HCT116 (cell line): ENCODE results near the gene IGIP. TPM values are rescaled to one million over a fixed set of nuclear protein-coding genes. Genes with fewer than 3 reads are reported as not detected.

Source experiments
- ATAC-seq: fragments of 200-7000 bp; cut with Tn5 transposase; 2 replicates; pipeline ENCODE4 v1.9.1; 2020; ENCODE audit warnings: mild to moderate bottlenecking, moderate library complexity
- BruUV-seq: library from RNA; stranded (reverse); fragments of 400-500 nt; replicated peaks from 2 replicates; lab custom pipeline; 2021; lab: Mats Ljungman, UMichigan
- CTCF ChIA-PET: fragments of 300-600 bp; sonication (Branson Sonifier 250); formaldehyde crosslinking; loops from one replicate; lab custom pipeline; 2021; ENCODE audit warnings: antibody characterized with exemption; lab: Charles Lee
- POLR2A ChIA-PET: fragments of 300-600, 350-600 bp; sonication (Branson Sonifier 250); formaldehyde crosslinking; loops from one replicate; lab custom pipeline; 2021; ENCODE audit warnings: antibody characterized with exemption; lab: Charles Lee
- RAD21 ChIA-PET, 2 experiments: fragments of 300-600 bp; sonication (Branson Sonifier 250); formaldehyde crosslinking; loops; one replicate each; lab custom pipeline; 2023; ENCODE audit warnings: low total read pairs in 2 of 2; ENCODE audit not compliant: uncharacterized antibody in 2 of 2, unreplicated experiment in 2 of 2, low non-redundant PET in 1 of 2; lab: Charles Lee
- DNase-seq: peaks from one replicate; pipeline ENCODE4 v3.0.0-alpha.2; 2010; ENCODE audit warnings: low read depth, low spot score
- H2AFZ ChIP-seq: fragments of 200-600 bp; shearing (Covaris generic), sonication (generic); 2 replicates; pipeline ENCODE4 v1.6.1; 2017; ENCODE audit warnings: low read depth, mixed run types, mixed read lengths, antibody characterized with exemption, low read length; ENCODE audit not compliant: poor library complexity, severe bottlenecking
- H3K27ac ChIP-seq: 2 replicates; pipeline ENCODE4 v1.5.1; 2012; ENCODE audit warnings: low read depth, low read length
- H3K27me3 ChIP-seq: fragments of 200-600 bp; sonication (generic); 2 replicates; pipeline ENCODE4 v1.6.1; 2016; ENCODE audit warnings: mixed run types, low read length, mixed read lengths; ENCODE audit not compliant: insufficient read depth
- H3K36me3 ChIP-seq, 2 experiments: fragments of 200-500 bp in 1 of 2; fragments of 200-600 bp in 1 of 2; sonication (Bioruptor generic) in 1 of 2; sonication (generic) in 1 of 2; 2 replicates each; pipeline versions ENCODE4 v1.5.1 to v1.6.1; 2014 to 2016; ENCODE audit warnings: low read length in 2 of 2, inconsistent platforms in 1 of 2, mixed read lengths in 1 of 2, mixed run types in 1 of 2; ENCODE audit not compliant: insufficient read depth in 2 of 2, control insufficient read depth in 1 of 2
- H3K4me1 ChIP-seq, 2 experiments: fragments of 200-600 bp in 1 of 2; sonication (generic) in 1 of 2; 2 replicates each; pipeline versions ENCODE4 v1.5.1 to v1.6.1; 2012 to 2017; ENCODE audit warnings: low read length in 2 of 2, inconsistent platforms in 1 of 2, mild to moderate bottlenecking in 1 of 2, mixed read lengths in 1 of 2, mixed run types in 1 of 2, moderate library complexity in 1 of 2; ENCODE audit not compliant: insufficient read depth in 2 of 2, control insufficient read depth in 1 of 2
- H3K4me2 ChIP-seq: fragments of 200-600 bp; sonication (generic); 2 replicates; pipeline ENCODE4 v1.6.1; 2017; ENCODE audit warnings: mixed run types, low read length, mixed read lengths
- H3K4me3 ChIP-seq, 2 experiments: fragments of 200-600 bp in 1 of 2; sonication (generic) in 1 of 2; replicated peaks in 1 of 2; 2 replicates each; pipeline ENCODE4 v1.5.1; 2011 to 2016; ENCODE audit warnings: low read length in 2 of 2, control low read depth in 1 of 2, low read depth in 1 of 2, mild to moderate bottlenecking in 1 of 2, mixed read lengths in 1 of 2, mixed run types in 1 of 2
- H3K79me2 ChIP-seq: fragments of 200-600 bp; sonication (generic); 2 replicates; pipeline ENCODE4 v1.6.1; 2017; ENCODE audit warnings: mild to moderate bottlenecking, mixed run types, low read length, moderate library complexity, mixed read lengths; ENCODE audit not compliant: insufficient read depth
- H3K9ac ChIP-seq: fragments of 200-600 bp; sonication (generic); 2 replicates; pipeline ENCODE4 v1.6.1; 2016; ENCODE audit warnings: low read length, mixed read lengths
- H3K9me2 ChIP-seq: fragments of 200-600 bp; sonication (generic), shearing (Covaris generic); 2 replicates; pipeline ENCODE4 v1.6.1; 2017; ENCODE audit warnings: mixed run types, mild to moderate bottlenecking, moderate library complexity; ENCODE audit not compliant: insufficient read depth
- H3K9me3 ChIP-seq, 2 experiments: fragments of 200-500 bp in 1 of 2; fragments of 200-600 bp in 1 of 2; sonication (Bioruptor generic) in 1 of 2; sonication (generic) in 1 of 2; 2 replicates each; pipeline ENCODE4 v1.6.1; 2014 to 2017; ENCODE audit warnings: low read length in 2 of 2, mixed read lengths in 2 of 2, inconsistent platforms in 1 of 2, low read depth in 1 of 2, mild to moderate bottlenecking in 1 of 2, mixed run types in 1 of 2, moderate library complexity in 1 of 2; ENCODE audit not compliant: control insufficient read depth in 1 of 2, insufficient read depth in 1 of 2
- H4K20me1 ChIP-seq: fragments of 200-600 bp; sonication (generic), shearing (Covaris generic); 2 replicates; pipeline ENCODE4 v1.6.1; 2017; ENCODE audit warnings: mixed run types, mild to moderate bottlenecking, moderate library complexity; ENCODE audit not compliant: insufficient read depth
- ATF3 ChIP-seq: IDR thresholded peaks from 2 replicates; pipeline ENCODE4 v1.6.1; 2012
- CEBPB ChIP-seq: IDR thresholded peaks from 2 replicates; pipeline ENCODE4 v1.6.1; 2012; ENCODE audit warnings: low read depth
- CTCF ChIP-seq, 3 experiments: fragments of 200-600 bp in 1 of 3; sonication (generic) in 1 of 3; IDR thresholded peaks in 2 of 3; conservative IDR thresholded peaks in 1 of 3; 2 replicates each; pipeline ENCODE4 v1.5.1; 2012 to 2017; ENCODE audit warnings: low read depth in 2 of 3, low read length in 2 of 3, antibody characterized with exemption in 1 of 3, borderline replicate concordance in 1 of 3, control low read depth in 1 of 3, mild to moderate bottlenecking in 1 of 3, mixed read lengths in 1 of 3, mixed run types in 1 of 3, moderate library complexity in 1 of 3; ENCODE audit not compliant: insufficient read depth in 1 of 3
- EGR1 ChIP-seq: IDR thresholded peaks from 2 replicates; pipeline ENCODE4 v1.6.1; 2012; ENCODE audit warnings: low read depth
- ELF1 ChIP-seq: IDR thresholded peaks from 2 replicates; pipeline ENCODE4 v1.6.1; 2012; ENCODE audit warnings: low read depth, borderline replicate concordance
- FOSL1 ChIP-seq: IDR thresholded peaks from 2 replicates; pipeline ENCODE4 v1.6.1; 2012; ENCODE audit warnings: low read depth
- RAD21 ChIP-seq: IDR thresholded peaks from 2 replicates; pipeline ENCODE4 v1.6.1; 2012; ENCODE audit warnings: low read depth, mild to moderate bottlenecking
- SRF ChIP-seq: IDR thresholded peaks from 2 replicates; pipeline ENCODE4 v1.6.1; 2012; ENCODE audit warnings: low read depth
- YY1 ChIP-seq: IDR thresholded peaks from 2 replicates; pipeline ENCODE4 v1.6.1; 2011; ENCODE audit warnings: low read length, low read depth, moderate library complexity, mild to moderate bottlenecking; ENCODE audit not compliant: insufficient replicate concordance; ENCODE audit errors: extremely low read depth
- intact Hi-C: fragments of 100-400 bp; cut with micrococcal nuclease; formaldehyde crosslinking; loops from 2 replicates; pipeline ENCODE4 v1.10.0; 2022
- total RNA-seq: library from RNA; stranded (reverse); gene quantifications from one replicate; pipeline ENCODE4 v1.2.1, GENCODE V29; 2021; ENCODE audit not compliant: unreplicated experiment
- TF ChIP-seq, protein P1 (sequence below): IDR thresholded peaks from 2 replicates; pipeline ENCODE4 v1.6.1; 2012; ENCODE audit warnings: low read depth

IGIP gene
- total RNA-seq, 1 experiment from 2014 or later = 5.2 TPM

GRCh38 chr5:140162781-140163180 lies 37.0 kb downstream of the IGIP start:
- Histone ChIP-seq H3K27ac (no peak overlapping the region), H3K4me1 (no peaks in the 10 kb centered on the region; a peak in 1 of 4 replicates), H3K4me3 (no peak overlapping the region), H3K36me3 (no peaks in the 10 kb centered on the region), H3K27me3 (no peaks in the 10 kb centered on the region), H3K9me3 (no peaks in the 10 kb centered on the region), H3K9ac (no peak overlapping the region), H4K20me1 (no peaks in the 10 kb centered on the region), H3K79me2 (no peaks in the 10 kb centered on the region), H3K9me2 (no peaks in the 10 kb centered on the region), H3K4me2 (no peak overlapping the region), H2AFZ (no peak overlapping the region)
- TF ChIP-seq YY1 (no peak), ATF3 (no peak), FOSL1 (no peak), EGR1 (no peak)
- CTCF ChIA-PET = no interaction called here
- BruUV-seq = no TSS peak
- ATAC-seq = no peak
- DNase-seq = no peak
- RAD21 ChIA-PET = no interaction called here
- POLR2A ChIA-PET = no interaction called here
- intact Hi-C loops = no loop called here

GRCh38 chr5:140165101-140165922 lies 39.6 kb downstream of the IGIP start:
- H3K9me2 ChIP-seq = no peaks in the 10 kb centered on the region
- no peak overlapping the region for H3K4me3 ChIP-seq
- CTCF ChIA-PET = interaction anchor here (0.6 kb wide), 1 partner anchor 80 kb away, joined by 4 read pairs; no protein-coding TSS in a partner anchor
- H3K79me2 ChIP-seq = no peaks in the 10 kb centered on the region
- no peaks in the 10 kb centered on the region for H3K27me3 ChIP-seq
- H2AFZ ChIP-seq = no peak overlapping the region
- H3K4me2 ChIP-seq = no peak overlapping the region
- no peak overlapping the region for H3K27ac ChIP-seq
- intact Hi-C loops = no loop called here
- DNase-seq (no peak), ATAC-seq (no peak)
- H3K9me3 ChIP-seq = no peaks in the 10 kb centered on the region
- POLR2A ChIA-PET = interaction anchor here (1.0 kb wide), 1 partner anchor 9 kb away, joined by 3 read pairs; the partner anchor contains the start of gene CYSTM1
- no peaks in the 10 kb centered on the region for H4K20me1 ChIP-seq
- TF ChIP-seq CEBPB (no peak), RAD21 (no peak), ATF3 (no peak), FOSL1 (no peak), ELF1 (no peak), SRF (no peak), CTCF (IDR thresholded peaks at IDR 0.05 in 2 of 3, conservative IDR thresholded peaks at IDR 0.05 in 1 of 3; ENCODE audit: borderline replicate concordance in 1 of 3, insufficient read depth in 1 of 3, low read depth in 2 of 3, low read length in 2 of 3) (no peak)
- TF ChIP-seq, protein P1, sequence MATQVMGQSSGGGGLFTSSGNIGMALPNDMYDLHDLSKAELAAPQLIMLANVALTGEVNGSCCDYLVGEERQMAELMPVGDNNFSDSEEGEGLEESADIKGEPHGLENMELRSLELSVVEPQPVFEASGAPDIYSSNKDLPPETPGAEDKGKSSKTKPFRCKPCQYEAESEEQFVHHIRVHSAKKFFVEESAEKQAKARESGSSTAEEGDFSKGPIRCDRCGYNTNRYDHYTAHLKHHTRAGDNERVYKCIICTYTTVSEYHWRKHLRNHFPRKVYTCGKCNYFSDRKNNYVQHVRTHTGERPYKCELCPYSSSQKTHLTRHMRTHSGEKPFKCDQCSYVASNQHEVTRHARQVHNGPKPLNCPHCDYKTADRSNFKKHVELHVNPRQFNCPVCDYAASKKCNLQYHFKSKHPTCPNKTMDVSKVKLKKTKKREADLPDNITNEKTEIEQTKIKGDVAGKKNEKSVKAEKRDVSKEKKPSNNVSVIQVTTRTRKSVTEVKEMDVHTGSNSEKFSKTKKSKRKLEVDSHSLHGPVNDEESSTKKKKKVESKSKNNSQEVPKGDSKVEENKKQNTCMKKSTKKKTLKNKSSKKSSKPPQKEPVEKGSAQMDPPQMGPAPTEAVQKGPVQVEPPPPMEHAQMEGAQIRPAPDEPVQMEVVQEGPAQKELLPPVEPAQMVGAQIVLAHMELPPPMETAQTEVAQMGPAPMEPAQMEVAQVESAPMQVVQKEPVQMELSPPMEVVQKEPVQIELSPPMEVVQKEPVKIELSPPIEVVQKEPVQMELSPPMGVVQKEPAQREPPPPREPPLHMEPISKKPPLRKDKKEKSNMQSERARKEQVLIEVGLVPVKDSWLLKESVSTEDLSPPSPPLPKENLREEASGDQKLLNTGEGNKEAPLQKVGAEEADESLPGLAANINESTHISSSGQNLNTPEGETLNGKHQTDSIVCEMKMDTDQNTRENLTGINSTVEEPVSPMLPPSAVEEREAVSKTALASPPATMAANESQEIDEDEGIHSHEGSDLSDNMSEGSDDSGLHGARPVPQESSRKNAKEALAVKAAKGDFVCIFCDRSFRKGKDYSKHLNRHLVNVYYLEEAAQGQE = no peak
- TF ChIP-seq, all 23 proteins: peak for 0
- Histone ChIP-seq H3K4me1 (peaks cover 2 to 13% of the 10 kb centered on the region in 2 experiments; a peak in 2 of 4 replicates), H3K36me3 (no peaks in the 10 kb centered on the region), H3K9ac (no peak overlapping the region)
- no TSS peak for BruUV-seq
- RAD21 ChIA-PET = no interaction called here
